HCT116 (cell line): ENCODE data around the gene CFAP74. TPM values are rescaled to one million over a fixed set of nuclear protein-coding genes. Genes with fewer than 3 reads are reported as not detected.

Source experiments
- ATAC-seq: fragments of 200-7000 bp; cut with Tn5 transposase; 2 replicates; pipeline ENCODE4 v1.9.1; 2020; ENCODE audit warnings: mild to moderate bottlenecking, moderate library complexity
- BruUV-seq: library from RNA; stranded (reverse); fragments of 400-500 nt; replicated peaks from 2 replicates; lab custom pipeline; 2021; lab: Mats Ljungman, UMichigan
- CTCF ChIA-PET: fragments of 300-600 bp; sonication (Branson Sonifier 250); formaldehyde crosslinking; loops from one replicate; lab custom pipeline; 2021; ENCODE audit warnings: antibody characterized with exemption; lab: Charles Lee
- POLR2A ChIA-PET: fragments of 300-600, 350-600 bp; sonication (Branson Sonifier 250); formaldehyde crosslinking; loops from one replicate; lab custom pipeline; 2021; ENCODE audit warnings: antibody characterized with exemption; lab: Charles Lee
- RAD21 ChIA-PET, 2 experiments: fragments of 300-600 bp; sonication (Branson Sonifier 250); formaldehyde crosslinking; loops; one replicate each; lab custom pipeline; 2023; ENCODE audit warnings: low total read pairs in 2 of 2; ENCODE audit not compliant: uncharacterized antibody in 2 of 2, unreplicated experiment in 2 of 2, low non-redundant PET in 1 of 2; lab: Charles Lee
- DNase-seq: peaks from one replicate; pipeline ENCODE4 v3.0.0-alpha.2; 2010; ENCODE audit warnings: low read depth, low spot score
- H2AFZ ChIP-seq: fragments of 200-600 bp; shearing (Covaris generic), sonication (generic); 2 replicates; pipeline ENCODE4 v1.6.1; 2017; ENCODE audit warnings: low read depth, mixed run types, mixed read lengths, antibody characterized with exemption, low read length; ENCODE audit not compliant: poor library complexity, severe bottlenecking
- H3K27ac ChIP-seq: 2 replicates; pipeline ENCODE4 v1.5.1; 2012; ENCODE audit warnings: low read depth, low read length
- H3K27me3 ChIP-seq: fragments of 200-600 bp; sonication (generic); 2 replicates; pipeline ENCODE4 v1.6.1; 2016; ENCODE audit warnings: mixed run types, low read length, mixed read lengths; ENCODE audit not compliant: insufficient read depth
- H3K36me3 ChIP-seq, 2 experiments: fragments of 200-500 bp in 1 of 2; fragments of 200-600 bp in 1 of 2; sonication (Bioruptor generic) in 1 of 2; sonication (generic) in 1 of 2; 2 replicates each; pipeline versions ENCODE4 v1.5.1 to v1.6.1; 2014 to 2016; ENCODE audit warnings: low read length in 2 of 2, inconsistent platforms in 1 of 2, mixed read lengths in 1 of 2, mixed run types in 1 of 2; ENCODE audit not compliant: insufficient read depth in 2 of 2, control insufficient read depth in 1 of 2
- H3K4me1 ChIP-seq, 2 experiments: fragments of 200-600 bp in 1 of 2; sonication (generic) in 1 of 2; 2 replicates each; pipeline versions ENCODE4 v1.5.1 to v1.6.1; 2012 to 2017; ENCODE audit warnings: low read length in 2 of 2, inconsistent platforms in 1 of 2, mild to moderate bottlenecking in 1 of 2, mixed read lengths in 1 of 2, mixed run types in 1 of 2, moderate library complexity in 1 of 2; ENCODE audit not compliant: insufficient read depth in 2 of 2, control insufficient read depth in 1 of 2
- H3K4me2 ChIP-seq: fragments of 200-600 bp; sonication (generic); 2 replicates; pipeline ENCODE4 v1.6.1; 2017; ENCODE audit warnings: mixed run types, low read length, mixed read lengths
- H3K4me3 ChIP-seq, 2 experiments: fragments of 200-600 bp in 1 of 2; sonication (generic) in 1 of 2; replicated peaks in 1 of 2; 2 replicates each; pipeline ENCODE4 v1.5.1; 2011 to 2016; ENCODE audit warnings: low read length in 2 of 2, control low read depth in 1 of 2, low read depth in 1 of 2, mild to moderate bottlenecking in 1 of 2, mixed read lengths in 1 of 2, mixed run types in 1 of 2
- H3K79me2 ChIP-seq: fragments of 200-600 bp; sonication (generic); 2 replicates; pipeline ENCODE4 v1.6.1; 2017; ENCODE audit warnings: mild to moderate bottlenecking, mixed run types, low read length, moderate library complexity, mixed read lengths; ENCODE audit not compliant: insufficient read depth
- H3K9ac ChIP-seq: fragments of 200-600 bp; sonication (generic); 2 replicates; pipeline ENCODE4 v1.6.1; 2016; ENCODE audit warnings: low read length, mixed read lengths
- H3K9me2 ChIP-seq: fragments of 200-600 bp; sonication (generic), shearing (Covaris generic); 2 replicates; pipeline ENCODE4 v1.6.1; 2017; ENCODE audit warnings: mixed run types, mild to moderate bottlenecking, moderate library complexity; ENCODE audit not compliant: insufficient read depth
- H3K9me3 ChIP-seq, 2 experiments: fragments of 200-500 bp in 1 of 2; fragments of 200-600 bp in 1 of 2; sonication (Bioruptor generic) in 1 of 2; sonication (generic) in 1 of 2; 2 replicates each; pipeline ENCODE4 v1.6.1; 2014 to 2017; ENCODE audit warnings: low read length in 2 of 2, mixed read lengths in 2 of 2, inconsistent platforms in 1 of 2, low read depth in 1 of 2, mild to moderate bottlenecking in 1 of 2, mixed run types in 1 of 2, moderate library complexity in 1 of 2; ENCODE audit not compliant: control insufficient read depth in 1 of 2, insufficient read depth in 1 of 2
- H4K20me1 ChIP-seq: fragments of 200-600 bp; sonication (generic), shearing (Covaris generic); 2 replicates; pipeline ENCODE4 v1.6.1; 2017; ENCODE audit warnings: mixed run types, mild to moderate bottlenecking, moderate library complexity; ENCODE audit not compliant: insufficient read depth
- CBX3 ChIP-seq: IDR thresholded peaks from 2 replicates; pipeline ENCODE4 v1.6.1; 2012; ENCODE audit warnings: low read depth
- CEBPB ChIP-seq: IDR thresholded peaks from 2 replicates; pipeline ENCODE4 v1.6.1; 2012; ENCODE audit warnings: low read depth
- CTCF ChIP-seq, 3 experiments: fragments of 200-600 bp in 1 of 3; sonication (generic) in 1 of 3; IDR thresholded peaks in 2 of 3; conservative IDR thresholded peaks in 1 of 3; 2 replicates each; pipeline ENCODE4 v1.5.1; 2012 to 2017; ENCODE audit warnings: low read depth in 2 of 3, low read length in 2 of 3, antibody characterized with exemption in 1 of 3, borderline replicate concordance in 1 of 3, control low read depth in 1 of 3, mild to moderate bottlenecking in 1 of 3, mixed read lengths in 1 of 3, mixed run types in 1 of 3, moderate library complexity in 1 of 3; ENCODE audit not compliant: insufficient read depth in 1 of 3
- EGR1 ChIP-seq: IDR thresholded peaks from 2 replicates; pipeline ENCODE4 v1.6.1; 2012; ENCODE audit warnings: low read depth
- EZH2 ChIP-seq: fragments of 200-600 bp; sonication (generic); IDR thresholded peaks from 2 replicates; pipeline ENCODE4 v1.6.1; 2017; ENCODE audit warnings: antibody characterized with exemption, mixed run types
- EZH2phosphoT487 ChIP-seq: fragments of 200-600 bp; IDR thresholded peaks from 2 replicates; pipeline ENCODE4 v1.6.1; 2018; ENCODE audit warnings: antibody characterized with exemption, borderline replicate concordance
- FOSL1 ChIP-seq: IDR thresholded peaks from 2 replicates; pipeline ENCODE4 v1.6.1; 2012; ENCODE audit warnings: low read depth
- JUND ChIP-seq: IDR thresholded peaks from 2 replicates; pipeline ENCODE4 v1.6.1; 2012
- MAX ChIP-seq: IDR thresholded peaks from 2 replicates; pipeline ENCODE4 v1.6.1; 2012
- POLR2A ChIP-seq: IDR thresholded peaks from 2 replicates; pipeline ENCODE4 v1.7.0; 2011; ENCODE audit warnings: borderline replicate concordance; ENCODE audit not compliant: insufficient read depth, insufficient read length; ENCODE audit errors: extremely low read depth
- POLR2AphosphoS5 ChIP-seq: IDR thresholded peaks from 2 replicates; pipeline ENCODE4 v1.6.1; 2011; ENCODE audit warnings: mild to moderate bottlenecking, low read depth, low read length, moderate library complexity
- SIN3A ChIP-seq: IDR thresholded peaks from 2 replicates; pipeline ENCODE4 v1.6.1; 2012; ENCODE audit warnings: low read depth
- SP1 ChIP-seq: IDR thresholded peaks from 2 replicates; pipeline ENCODE4 v1.6.1; 2012; ENCODE audit warnings: low read depth
- SRF ChIP-seq: IDR thresholded peaks from 2 replicates; pipeline ENCODE4 v1.6.1; 2012; ENCODE audit warnings: low read depth
- TCF7L2 ChIP-seq: IDR thresholded peaks from 2 replicates; pipeline ENCODE4 v1.7.0; 2011; ENCODE audit warnings: borderline replicate concordance, inconsistent platforms; ENCODE audit not compliant: insufficient read depth, insufficient read length; ENCODE audit errors: extremely low read depth
- YY1 ChIP-seq: IDR thresholded peaks from 2 replicates; pipeline ENCODE4 v1.6.1; 2011; ENCODE audit warnings: low read length, low read depth, moderate library complexity, mild to moderate bottlenecking; ENCODE audit not compliant: insufficient replicate concordance; ENCODE audit errors: extremely low read depth
- ZBTB33 ChIP-seq: IDR thresholded peaks from 2 replicates; pipeline ENCODE4 v1.6.1; 2011; ENCODE audit warnings: mild to moderate bottlenecking, low read length, moderate library complexity; ENCODE audit not compliant: insufficient replicate concordance; ENCODE audit errors: extremely low read depth
- ZNF274 ChIP-seq: fragments of 200-500 bp; sonication (Bioruptor generic); IDR thresholded peaks from 2 replicates; pipeline ENCODE4 v1.6.1; 2014; ENCODE audit warnings: mild to moderate bottlenecking, low read depth, low read length, inconsistent platforms
- intact Hi-C: fragments of 100-400 bp; cut with micrococcal nuclease; formaldehyde crosslinking; loops from 2 replicates; pipeline ENCODE4 v1.10.0; 2022
- total RNA-seq: library from RNA; stranded (reverse); gene quantifications from one replicate; pipeline ENCODE4 v1.2.1, GENCODE V29; 2021; ENCODE audit not compliant: unreplicated experiment
- TF ChIP-seq, protein P1 (sequence below): IDR thresholded peaks from 2 replicates; pipeline ENCODE4 v1.6.1; 2012; ENCODE audit warnings: low read depth

CFAP74 gene
- total RNA-seq, 1 experiment from 2014 or later: 4.9 TPM

DNA sequence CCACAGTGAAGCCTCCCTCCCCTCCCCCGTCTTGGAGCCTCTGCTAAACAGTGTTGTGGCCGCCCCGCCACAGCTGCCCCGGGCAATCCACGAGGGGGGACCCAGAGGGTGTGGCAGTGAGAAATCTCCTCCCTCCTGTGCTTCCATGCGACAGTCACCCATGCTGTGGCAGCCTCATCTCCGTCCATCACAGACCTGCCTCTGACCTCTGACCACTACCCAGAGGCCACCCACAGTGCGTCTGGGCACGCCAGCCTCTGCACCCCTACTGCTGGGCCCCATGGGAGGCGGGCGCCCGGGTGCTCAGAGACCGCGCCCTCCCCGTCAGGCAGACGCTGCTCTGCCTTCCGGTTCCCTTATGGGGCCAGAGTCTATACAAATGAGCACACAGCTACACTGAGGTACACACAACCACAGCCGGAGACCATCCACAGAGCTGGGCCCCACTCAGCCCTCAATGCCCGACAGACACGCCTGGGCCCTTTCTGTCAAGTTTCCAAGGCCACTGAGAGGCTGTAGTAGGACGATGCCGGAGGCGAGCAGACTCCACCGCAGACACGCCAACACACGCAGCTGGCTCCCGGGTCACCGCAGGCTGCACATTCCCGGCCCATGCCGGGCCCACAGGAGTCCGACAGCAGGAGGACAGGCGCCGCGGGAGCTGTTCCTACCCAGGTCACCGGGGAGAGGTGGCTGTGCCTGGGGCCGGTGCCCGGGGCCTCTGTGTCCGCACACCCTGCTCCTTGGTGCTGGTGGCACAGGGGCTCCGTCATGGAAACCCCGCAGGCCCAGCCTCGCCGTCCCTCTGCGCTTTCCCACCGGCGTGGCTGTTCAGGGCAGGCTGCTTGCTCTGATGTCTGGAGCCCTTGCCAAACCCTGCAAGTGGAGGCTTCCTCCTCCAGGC, 60.6 kb downstream of the CFAP74 start:
- no peaks in the 10 kb centered on the region for H3K9me2 ChIP-seq
- no peaks in the 10 kb centered on the region for H3K79me2 ChIP-seq
- ATAC-seq (no peak), DNase-seq (no peak)
- RAD21 ChIA-PET: no interaction called here
- no peaks in the 10 kb centered on the region for H4K20me1 ChIP-seq
- no TSS peak for BruUV-seq
- H3K4me1 ChIP-seq: peaks cover 0 to 10% of the 10 kb centered on the region in 2 experiments; a peak in 1 of 4 replicates
- TF ChIP-seq CBX3 (no peak), EZH2phosphoT487 (no peak), SRF (no peak), JUND (no peak), YY1 (no peak), POLR2A (no peak), EZH2 (no peak), EGR1 (no peak), TCF7L2 (no peak), ZNF274 (no peak), MAX (no peak), SIN3A (no peak), ZBTB33 (no peak), SP1 (no peak), POLR2AphosphoS5 (no peak), FOSL1 (no peak), CEBPB (no peak), CTCF (IDR thresholded peaks at IDR 0.05 in 2 of 3, conservative IDR thresholded peaks at IDR 0.05 in 1 of 3; ENCODE audit: borderline replicate concordance in 1 of 3, insufficient read depth in 1 of 3, low read depth in 2 of 3, low read length in 2 of 3) (no peak)
- TF ChIP-seq, protein P1, sequence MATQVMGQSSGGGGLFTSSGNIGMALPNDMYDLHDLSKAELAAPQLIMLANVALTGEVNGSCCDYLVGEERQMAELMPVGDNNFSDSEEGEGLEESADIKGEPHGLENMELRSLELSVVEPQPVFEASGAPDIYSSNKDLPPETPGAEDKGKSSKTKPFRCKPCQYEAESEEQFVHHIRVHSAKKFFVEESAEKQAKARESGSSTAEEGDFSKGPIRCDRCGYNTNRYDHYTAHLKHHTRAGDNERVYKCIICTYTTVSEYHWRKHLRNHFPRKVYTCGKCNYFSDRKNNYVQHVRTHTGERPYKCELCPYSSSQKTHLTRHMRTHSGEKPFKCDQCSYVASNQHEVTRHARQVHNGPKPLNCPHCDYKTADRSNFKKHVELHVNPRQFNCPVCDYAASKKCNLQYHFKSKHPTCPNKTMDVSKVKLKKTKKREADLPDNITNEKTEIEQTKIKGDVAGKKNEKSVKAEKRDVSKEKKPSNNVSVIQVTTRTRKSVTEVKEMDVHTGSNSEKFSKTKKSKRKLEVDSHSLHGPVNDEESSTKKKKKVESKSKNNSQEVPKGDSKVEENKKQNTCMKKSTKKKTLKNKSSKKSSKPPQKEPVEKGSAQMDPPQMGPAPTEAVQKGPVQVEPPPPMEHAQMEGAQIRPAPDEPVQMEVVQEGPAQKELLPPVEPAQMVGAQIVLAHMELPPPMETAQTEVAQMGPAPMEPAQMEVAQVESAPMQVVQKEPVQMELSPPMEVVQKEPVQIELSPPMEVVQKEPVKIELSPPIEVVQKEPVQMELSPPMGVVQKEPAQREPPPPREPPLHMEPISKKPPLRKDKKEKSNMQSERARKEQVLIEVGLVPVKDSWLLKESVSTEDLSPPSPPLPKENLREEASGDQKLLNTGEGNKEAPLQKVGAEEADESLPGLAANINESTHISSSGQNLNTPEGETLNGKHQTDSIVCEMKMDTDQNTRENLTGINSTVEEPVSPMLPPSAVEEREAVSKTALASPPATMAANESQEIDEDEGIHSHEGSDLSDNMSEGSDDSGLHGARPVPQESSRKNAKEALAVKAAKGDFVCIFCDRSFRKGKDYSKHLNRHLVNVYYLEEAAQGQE: no peak
- POLR2A ChIA-PET: interaction anchor here (1.0 kb wide), 1 partner anchor 106 kb away, joined by 3 read pairs; no protein-coding TSS in a partner anchor
- no peak overlapping the region for H2AFZ ChIP-seq
- H3K4me2 ChIP-seq: peak overlapping the region; percentile 91; the same call in 1 of the 2 replicates
- CTCF ChIA-PET: interaction anchor here (2.0 to 2.8 kb wide), 2 partner anchors 16 to 102 kb away, joined by 5 to 52 read pairs; no protein-coding TSS in a partner anchor
- intact Hi-C loops: no loop called here
- H3K4me3 ChIP-seq: no peak overlapping the region
- no peaks in the 10 kb centered on the region for H3K36me3 ChIP-seq
- H3K27ac ChIP-seq: no peak overlapping the region; the same call in 1 of the 2 replicates
- H3K9me3 ChIP-seq: no peaks in the 10 kb centered on the region
- H3K27me3 ChIP-seq: no peaks in the 10 kb centered on the region
- no peak overlapping the region for H3K9ac ChIP-seq
